Body of pancreas (tissue), 4 donors: ENCODE measurements around the gene HOXC5. TPM values are rescaled to one million over a fixed set of nuclear protein-coding genes. Genes with fewer than 3 reads are reported as not detected.
A peak's percentile ranks its signal among the peaks of the same experiment; 100 is the strongest.

ENCODE experiments used
- ATAC-seq: fragments of 150-250 bp; one replicate; pipeline ENCODE4 v1.9.1; 2016
- DNase-seq, 4 donors: peaks; one replicate each; pipeline ENCODE4 v3.0.0-alpha.2; 2019
- H3K27ac ChIP-seq, 4 donors: fragments of 200-600 bp; sonication (generic); 1 replicate in 3 of 4; 2 replicates in 1 of 4; pipeline versions ENCODE4 v1.5.1 to v1.6.1; 2016 to 2019; ENCODE audit warnings: mild to moderate bottlenecking in 1 of 4, mixed read lengths in 1 of 4, moderate library complexity in 1 of 4
- H3K27me3 ChIP-seq, 2 donors: fragments of 200-600 bp; sonication (generic); one replicate each; pipeline ENCODE4 v1.6.0; 2016; ENCODE audit warnings: mild to moderate bottlenecking in 1 of 2
- H3K36me3 ChIP-seq, 2 donors: fragments of 200-600 bp; sonication (generic); replicated peaks in 1 of 2; 2 replicates each; pipeline ENCODE4 v1.5.1; 2016; ENCODE audit warnings: low read depth in 2 of 2; ENCODE audit not compliant: insufficient read depth in 1 of 2
- H3K4me1 ChIP-seq: fragments of 200-600 bp; sonication (generic); one replicate; pipeline ENCODE4 v1.6.0; 2016
- H3K4me3 ChIP-seq, 2 donors: fragments of 200-600 bp; sonication (generic); 1 replicate in 1 of 2; 2 replicates in 1 of 2; pipeline ENCODE4 v1.5.1; 2016 to 2019
- H3K9me3 ChIP-seq, 3 donors: fragments of 200-600 bp; sonication (generic); 1 replicate in 2 of 3; 2 replicates in 1 of 3; pipeline ENCODE4 v1.5.1; 2016
- POLR2A ChIP-seq, 3 donors: fragments of 450-650 bp; IDR thresholded peaks; one replicate each; pipeline ENCODE4 v1.6.1; 2016; ENCODE audit warnings: antibody characterized with exemption in 3 of 3, mild to moderate bottlenecking in 2 of 3
- WGBS, 2 donors: methylation state at CpG; one replicate each; pipeline ENCODE4 v1.1.5; 2017; 5-methylcytosine and 5-hydroxymethylcytosine counted together
- intact Hi-C: fragments of 100-400 bp; cut with DNase I; formaldehyde crosslinking; loops from one replicate; pipeline ENCODE4 v1.15.1; 2023
- total RNA-seq, 2 donors: library from RNA; depleted of rRNA; stranded (reverse); fragments of >200 nt; gene quantifications; one replicate each; pipeline ENCODE4 v1.1.0, GENCODE V29; 2016
- TF ChIP-seq, protein P1 (sequence below), 7 experiments: fragments of 450-650 bp in 4 of 7; fragments of 200-600 bp in 3 of 7; sonication (generic) in 3 of 7; IDR thresholded peaks; one replicate each; pipeline ENCODE4 v1.5.1; 2016 to 2019; ENCODE audit warnings: antibody characterized with exemption in 7 of 7

HOXC5 gene
- total RNA-seq, 2 donors from 2014 or later = not detected

DNA sequence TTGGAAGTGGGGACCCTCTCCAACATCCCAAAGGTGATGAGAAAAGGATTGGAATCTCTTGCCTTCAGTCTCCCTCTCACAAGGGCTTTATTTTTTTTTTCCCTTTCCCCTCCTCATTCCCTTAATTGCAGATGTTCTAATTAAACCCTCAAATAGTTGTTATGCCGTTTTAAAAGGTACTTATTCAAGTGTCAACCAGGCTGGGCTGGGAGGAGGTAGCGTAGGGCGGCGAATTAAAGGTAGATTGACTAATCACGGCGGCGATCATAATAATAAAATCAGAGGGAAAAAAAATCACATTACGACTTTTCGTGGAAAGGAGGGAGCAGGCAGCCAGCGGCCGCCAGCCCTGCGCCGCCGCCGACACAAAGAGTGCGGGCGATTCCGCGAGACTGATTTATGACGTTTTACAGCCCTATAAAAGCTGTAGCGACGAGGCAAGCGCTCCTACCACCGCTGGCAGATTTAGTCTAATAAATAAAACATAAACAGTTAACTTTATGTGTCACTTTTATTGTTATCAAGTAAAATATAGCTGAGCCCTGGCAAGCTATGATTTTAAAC is 19.1 kb downstream of the HOXC5 start:
- Histone ChIP-seq H3K27me3 (peaks cover 0 to 29% of the 10 kb centered on the region in 2 donors), H3K4me1 (peaks cover 18% of the 10 kb centered on the region)

DNA sequence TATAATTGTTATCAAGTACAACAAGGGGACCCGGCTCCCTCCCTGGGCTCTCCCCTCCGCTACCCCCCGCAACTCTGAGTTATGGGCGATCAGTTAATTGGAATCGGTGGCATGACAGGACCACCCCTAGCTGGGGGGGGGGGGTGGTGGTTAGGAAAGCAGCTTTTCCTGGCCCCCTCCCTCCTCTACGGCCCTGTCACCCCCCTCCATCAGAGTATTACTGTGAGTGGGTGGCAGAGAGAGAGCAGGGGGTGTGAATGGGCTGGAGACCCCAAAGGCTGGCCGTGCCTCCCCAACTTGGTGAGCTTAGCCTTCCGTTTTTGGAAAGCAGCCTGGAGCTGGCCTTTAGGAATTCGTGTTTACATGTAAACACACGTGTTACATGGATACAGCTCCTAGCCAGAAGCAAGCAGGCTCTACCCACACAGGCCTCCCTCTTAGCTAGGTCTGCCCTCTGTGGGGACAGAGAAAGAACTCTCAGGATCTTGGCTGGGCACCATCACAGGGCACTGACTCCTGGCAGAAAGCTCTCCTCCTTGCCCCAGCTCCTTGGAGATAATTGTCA is 19.7 kb downstream of the HOXC5 start:
- no peaks in the 10 kb centered on the region for H3K9me3 ChIP-seq
- ATAC-seq (no peak), DNase-seq (no peak)
- no peak overlapping the region for H3K4me3 ChIP-seq
- WGBS, 2 donors = 19 to 38% methylated on average over 10 of the region's 10 CpGs
- no peak overlapping the region for H3K27ac ChIP-seq
- no peaks in the 10 kb centered on the region for H3K36me3 ChIP-seq
- TF ChIP-seq POLR2A (IDR thresholded peaks at IDR 0.05) = no peak
- peaks cover 13% of the 10 kb centered on the region for H3K4me1 ChIP-seq
- H3K27me3 ChIP-seq = peaks cover 0 to 23% of the 10 kb centered on the region in 2 donors
- intact Hi-C loops = no loop called here

More for the DNA sequence above, 19.1 kb downstream of the HOXC5 start:
- Histone ChIP-seq H3K9me3 (no peaks in the 10 kb centered on the region), H3K27ac (no peak overlapping the region), H3K4me3 (no peak overlapping the region), H3K36me3 (no peaks in the 10 kb centered on the region)
- WGBS, 2 donors = 18 to 28% methylated on average over 24 of the region's 24 CpGs
- TF ChIP-seq, protein P1, sequence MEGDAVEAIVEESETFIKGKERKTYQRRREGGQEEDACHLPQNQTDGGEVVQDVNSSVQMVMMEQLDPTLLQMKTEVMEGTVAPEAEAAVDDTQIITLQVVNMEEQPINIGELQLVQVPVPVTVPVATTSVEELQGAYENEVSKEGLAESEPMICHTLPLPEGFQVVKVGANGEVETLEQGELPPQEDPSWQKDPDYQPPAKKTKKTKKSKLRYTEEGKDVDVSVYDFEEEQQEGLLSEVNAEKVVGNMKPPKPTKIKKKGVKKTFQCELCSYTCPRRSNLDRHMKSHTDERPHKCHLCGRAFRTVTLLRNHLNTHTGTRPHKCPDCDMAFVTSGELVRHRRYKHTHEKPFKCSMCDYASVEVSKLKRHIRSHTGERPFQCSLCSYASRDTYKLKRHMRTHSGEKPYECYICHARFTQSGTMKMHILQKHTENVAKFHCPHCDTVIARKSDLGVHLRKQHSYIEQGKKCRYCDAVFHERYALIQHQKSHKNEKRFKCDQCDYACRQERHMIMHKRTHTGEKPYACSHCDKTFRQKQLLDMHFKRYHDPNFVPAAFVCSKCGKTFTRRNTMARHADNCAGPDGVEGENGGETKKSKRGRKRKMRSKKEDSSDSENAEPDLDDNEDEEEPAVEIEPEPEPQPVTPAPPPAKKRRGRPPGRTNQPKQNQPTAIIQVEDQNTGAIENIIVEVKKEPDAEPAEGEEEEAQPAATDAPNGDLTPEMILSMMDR (IDR thresholded peaks at IDR 0.05) = no peak
- no peak for TF ChIP-seq POLR2A (IDR thresholded peaks at IDR 0.05)
- intact Hi-C loops = no loop called here
- no peak for DNase-seq
- no peak for ATAC-seq

DNA sequence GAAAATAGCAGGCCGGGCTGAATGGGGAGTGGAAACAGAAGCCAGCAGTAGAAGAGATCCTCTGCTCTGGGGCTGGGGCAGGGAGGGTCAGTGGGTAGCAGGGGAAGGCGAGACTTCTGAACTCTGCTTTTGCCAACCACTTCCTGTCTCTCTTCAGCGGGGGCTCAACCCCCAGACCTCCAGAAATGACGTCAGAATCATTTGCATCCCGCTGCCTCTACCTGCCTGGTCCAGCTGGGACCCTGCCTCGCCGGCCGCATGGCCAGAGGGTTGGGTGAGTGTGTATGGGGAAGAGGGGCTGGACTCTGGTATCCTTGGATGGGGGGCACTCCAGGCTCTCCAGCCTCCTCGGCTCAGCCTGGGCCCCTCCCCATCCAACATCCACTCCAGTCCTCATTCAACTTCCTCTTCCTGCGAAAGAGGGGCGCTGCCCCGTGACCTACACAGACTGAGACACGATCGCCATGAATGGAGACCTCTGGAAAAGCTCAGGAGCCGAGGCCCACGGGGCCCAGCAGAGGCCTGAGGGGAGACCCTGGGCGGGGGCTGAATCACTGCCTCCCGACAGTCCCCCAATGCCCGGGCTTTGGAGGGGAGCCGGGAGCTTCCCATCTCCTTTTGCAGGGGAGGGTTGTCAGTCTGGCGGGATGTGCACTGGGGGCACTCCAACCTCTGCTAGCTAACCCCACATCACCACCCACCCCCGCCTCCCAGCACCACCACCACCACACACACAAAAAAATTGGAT is 20.3 kb downstream of the HOXC5 start:
- DNase-seq = no peak

DNA sequence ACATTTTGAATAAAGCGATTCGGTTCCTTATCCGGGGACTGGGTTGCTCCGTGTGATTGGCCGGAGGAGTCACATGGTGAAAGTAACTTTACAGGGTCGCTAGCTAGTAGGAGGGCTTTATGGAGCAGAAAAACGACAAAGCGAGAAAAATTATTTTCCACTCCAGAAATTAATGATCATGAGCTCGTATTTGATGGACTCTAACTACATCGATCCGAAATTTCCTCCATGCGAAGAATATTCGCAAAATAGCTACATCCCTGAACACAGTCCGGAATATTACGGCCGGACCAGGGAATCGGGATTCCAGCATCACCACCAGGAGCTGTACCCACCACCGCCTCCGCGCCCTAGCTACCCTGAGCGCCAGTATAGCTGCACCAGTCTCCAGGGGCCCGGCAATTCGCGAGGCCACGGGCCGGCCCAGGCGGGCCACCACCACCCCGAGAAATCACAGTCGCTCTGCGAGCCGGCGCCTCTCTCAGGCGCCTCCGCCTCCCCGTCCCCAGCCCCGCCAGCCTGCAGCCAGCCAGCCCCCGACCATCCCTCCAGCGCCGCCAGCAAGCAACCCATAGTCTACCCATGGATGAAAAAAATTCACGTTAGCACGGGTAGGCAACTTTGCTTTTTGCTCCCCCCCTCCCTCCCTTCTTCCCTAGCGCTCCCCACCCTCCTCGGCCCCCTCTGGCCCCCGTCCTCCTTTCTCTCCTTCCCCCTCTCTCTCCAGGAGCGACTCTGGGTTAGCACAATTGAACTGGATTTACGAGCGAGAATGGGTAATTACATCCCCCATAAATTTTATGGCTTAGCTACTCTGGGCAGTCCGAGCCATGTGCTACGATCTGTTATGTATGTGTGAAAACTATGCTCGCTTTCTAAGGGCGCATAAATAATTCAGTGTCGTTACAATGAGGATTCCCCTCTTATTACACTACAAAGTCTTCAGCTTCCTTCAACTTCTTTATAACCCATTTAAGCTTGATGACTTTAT is 21.2 kb downstream of the HOXC5 start, which contains the start of gene HOXC4:
Gene HOXC4 (plus strand): TSS at position 85 of the 991 bp plus-strand sequence. CDS start 88 bp downstream, at position 173.
- DNase-seq = peak in 1 of 4 donors; percentile 33

More for the DNA sequence above, 20.3 kb downstream of the HOXC5 start:
- TF ChIP-seq, protein P1 (IDR thresholded peaks at IDR 0.05) = no peak
- TF ChIP-seq POLR2A (IDR thresholded peaks at IDR 0.05) = no peak
- no peak overlapping the region for H3K27ac ChIP-seq
- ATAC-seq = no peak
- 7 to 8% methylated on average over 14 to 22 of the region's 22 CpGs for WGBS, 2 donors
- H3K36me3 ChIP-seq = no peaks in the 10 kb centered on the region
- H3K27me3 ChIP-seq = peaks cover 0 to 16% of the 10 kb centered on the region in 2 donors
- intact Hi-C loops = no loop called here
- H3K4me3 ChIP-seq = peak overlapping the region in 1 of 2 donors; percentile 11
- peaks cover 10% of the 10 kb centered on the region for H3K4me1 ChIP-seq
- no peaks in the 10 kb centered on the region for H3K9me3 ChIP-seq

More for the DNA sequence above, 21.2 kb downstream of the HOXC5 start, which contains the start of gene HOXC4:
- H3K27ac ChIP-seq = no peak within 1 kb of the TSS
- WGBS, 2 donors = 4 to 9% methylated on average over 35 to 52 of the region's 52 CpGs
- H3K27me3 ChIP-seq = peaks cover 0 to 14% of the 10 kb centered on the region in 2 donors
- no peak for TF ChIP-seq POLR2A (IDR thresholded peaks at IDR 0.05)
- TF ChIP-seq, protein P1 (IDR thresholded peaks at IDR 0.05) = no peak
- intact Hi-C loops = no loop called here
- H3K36me3 ChIP-seq = no peaks in the 10 kb centered on the region
- peak; percentile 43 for ATAC-seq
- peak within 1 kb of the TSS in 1 of 2 donors; percentile 11 for H3K4me3 ChIP-seq
- H3K9me3 ChIP-seq = no peaks in the 10 kb centered on the region
- H3K4me1 ChIP-seq = peaks cover 10% of the 10 kb centered on the region
